ENCODE results near the gene ITGB2. TPM values are rescaled to one million over a fixed set of nuclear protein-coding genes. Genes with fewer than 3 reads are reported as not detected.
A peak's percentile ranks its signal among the peaks of the same experiment; 100 is the strongest.

The ITGB2 gene
- total RNA-seq, 1 donor from 2014 or later: 18.6 TPM

DNA sequence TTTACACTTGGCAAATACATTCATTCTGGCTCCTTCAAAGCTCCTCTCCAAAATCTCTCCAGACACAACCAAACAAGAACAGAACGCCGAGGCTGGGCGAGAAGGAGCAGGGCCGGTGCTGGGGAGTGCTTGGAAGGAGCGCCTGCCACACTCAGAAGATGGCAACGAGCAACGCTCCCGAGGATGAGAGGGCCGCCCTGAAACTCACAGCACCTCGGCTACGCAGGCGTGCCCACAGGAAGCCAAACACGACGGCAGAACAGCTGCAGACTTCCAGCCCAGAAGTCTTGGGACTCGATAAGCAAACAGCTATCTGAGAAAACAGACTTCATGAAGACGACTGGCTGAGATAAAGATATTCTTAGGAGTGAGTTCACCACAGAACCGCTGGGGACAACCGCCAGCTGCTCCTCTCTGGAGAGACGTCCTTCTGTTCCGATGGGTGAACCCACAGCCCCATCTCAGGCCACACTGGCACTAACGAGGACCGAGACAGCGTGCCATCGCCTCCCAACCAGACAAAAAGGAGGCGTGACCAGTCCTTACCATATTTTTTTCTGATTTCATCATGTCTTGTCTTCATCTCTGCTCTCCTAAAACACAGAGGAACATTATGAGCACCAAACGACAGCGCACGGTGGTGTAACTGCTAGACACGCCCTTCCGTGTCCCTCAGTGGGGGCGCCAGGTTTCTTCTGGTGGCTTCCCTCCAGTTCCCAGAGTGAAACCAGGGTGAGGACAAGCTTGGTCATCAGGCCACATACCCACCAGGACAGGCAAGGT is 65.8 kb downstream of the ITGB2 start:
- no peak overlapping the region for H3K4me3 ChIP-seq
- H3K27ac ChIP-seq (replicated peaks): peak overlapping the region; percentile 69
- intact Hi-C loops (cut with micrococcal nuclease): no loop called here

DNA sequence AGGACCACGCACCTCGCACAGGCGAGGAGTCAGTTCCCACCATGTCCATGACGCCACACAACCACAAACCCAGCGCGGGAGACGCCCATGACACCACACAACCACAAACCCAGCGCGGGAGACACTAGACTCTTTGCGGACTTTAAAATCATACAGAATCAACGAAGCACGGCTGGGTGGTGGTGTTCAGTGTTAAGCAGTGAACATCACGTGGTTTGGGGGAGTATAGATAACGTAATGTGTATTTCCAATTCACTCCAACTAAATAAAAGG is 66.4 kb downstream of the ITGB2 start:
- H3K4me1 ChIP-seq: peaks cover 80% of the 10 kb centered on the region
- DNase-seq: no peak
- peak overlapping the region; percentile 69 for H3K27ac ChIP-seq (replicated peaks)
- TF ChIP-seq, protein P1, sequence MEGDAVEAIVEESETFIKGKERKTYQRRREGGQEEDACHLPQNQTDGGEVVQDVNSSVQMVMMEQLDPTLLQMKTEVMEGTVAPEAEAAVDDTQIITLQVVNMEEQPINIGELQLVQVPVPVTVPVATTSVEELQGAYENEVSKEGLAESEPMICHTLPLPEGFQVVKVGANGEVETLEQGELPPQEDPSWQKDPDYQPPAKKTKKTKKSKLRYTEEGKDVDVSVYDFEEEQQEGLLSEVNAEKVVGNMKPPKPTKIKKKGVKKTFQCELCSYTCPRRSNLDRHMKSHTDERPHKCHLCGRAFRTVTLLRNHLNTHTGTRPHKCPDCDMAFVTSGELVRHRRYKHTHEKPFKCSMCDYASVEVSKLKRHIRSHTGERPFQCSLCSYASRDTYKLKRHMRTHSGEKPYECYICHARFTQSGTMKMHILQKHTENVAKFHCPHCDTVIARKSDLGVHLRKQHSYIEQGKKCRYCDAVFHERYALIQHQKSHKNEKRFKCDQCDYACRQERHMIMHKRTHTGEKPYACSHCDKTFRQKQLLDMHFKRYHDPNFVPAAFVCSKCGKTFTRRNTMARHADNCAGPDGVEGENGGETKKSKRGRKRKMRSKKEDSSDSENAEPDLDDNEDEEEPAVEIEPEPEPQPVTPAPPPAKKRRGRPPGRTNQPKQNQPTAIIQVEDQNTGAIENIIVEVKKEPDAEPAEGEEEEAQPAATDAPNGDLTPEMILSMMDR (IDR thresholded peaks at IDR 0.05; ENCODE audit: borderline replicate concordance): no peak
- no peak overlapping the region for H3K4me3 ChIP-seq
- intact Hi-C loops (cut with micrococcal nuclease): no loop called here
- no peaks in the 10 kb centered on the region for H3K27me3 ChIP-seq (ENCODE audit: low read depth)
- H3K36me3 ChIP-seq: peaks cover 66% of the 10 kb centered on the region
- no peaks in the 10 kb centered on the region for H3K9me3 ChIP-seq (replicated peaks)

More for the DNA sequence above, 65.8 kb downstream of the ITGB2 start:
- peaks cover 66% of the 10 kb centered on the region for H3K36me3 ChIP-seq
- TF ChIP-seq, protein P1 (IDR thresholded peaks at IDR 0.05; ENCODE audit: borderline replicate concordance): no peak
- DNase-seq: no peak
- peaks cover 85% of the 10 kb centered on the region for H3K4me1 ChIP-seq
- H3K27me3 ChIP-seq (ENCODE audit: low read depth): no peaks in the 10 kb centered on the region
- no peaks in the 10 kb centered on the region for H3K9me3 ChIP-seq (replicated peaks)

DNA sequence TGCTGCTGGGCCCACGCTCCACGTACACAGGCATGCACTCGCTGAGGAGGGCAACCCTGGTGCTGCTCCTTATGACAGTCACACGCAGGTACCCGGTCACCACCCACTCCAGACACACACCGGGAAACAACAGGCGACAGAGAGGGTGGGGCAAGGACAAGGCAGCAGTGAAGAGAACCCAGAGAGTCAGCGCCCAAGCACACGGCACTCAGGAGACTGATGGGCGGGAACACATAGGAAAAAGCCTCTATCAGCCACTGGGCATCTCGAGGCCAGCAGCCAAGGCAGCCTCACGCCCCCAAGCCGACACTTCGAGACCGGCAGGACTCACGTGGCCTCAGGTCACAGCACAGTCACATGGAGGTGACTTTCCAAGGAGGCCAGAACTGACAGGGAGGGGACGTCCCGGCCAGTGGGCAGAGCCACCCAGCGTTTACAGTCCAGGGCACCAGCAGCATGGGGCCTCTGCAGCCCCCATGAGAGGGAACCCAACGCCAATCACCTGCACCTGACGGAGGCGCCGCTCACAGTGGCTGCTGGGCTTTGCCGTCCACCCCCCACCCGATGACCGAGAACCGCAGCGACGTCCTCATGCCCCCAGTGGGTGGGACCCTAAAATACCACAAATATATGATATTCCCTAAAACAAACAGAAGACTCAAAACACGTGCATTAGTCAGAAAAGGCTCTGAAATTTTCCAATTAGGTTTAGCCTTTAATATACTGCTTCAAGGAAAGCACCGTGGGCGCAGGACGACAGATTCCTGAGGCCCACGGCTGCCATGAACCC is 66.9 kb downstream of the ITGB2 start:
- Histone ChIP-seq H3K27ac (replicated peaks) (peak overlapping the region; percentile 69), H3K9me3 (replicated peaks) (no peaks in the 10 kb centered on the region), H3K27me3 (ENCODE audit: low read depth) (no peaks in the 10 kb centered on the region), H3K4me1 (peaks cover 75% of the 10 kb centered on the region), H3K36me3 (peaks cover 66% of the 10 kb centered on the region), H3K4me3 (no peak overlapping the region)
- TF ChIP-seq, protein P1 (IDR thresholded peaks at IDR 0.05; ENCODE audit: borderline replicate concordance): no peak
- peak; percentile 61 for DNase-seq
- intact Hi-C loops (cut with micrococcal nuclease): no loop called here

- no peaks in the 10 kb centered on the region for H3K9me3 ChIP-seq (replicated peaks)
- no peak for DNase-seq
- no peaks in the 10 kb centered on the region for H3K27me3 ChIP-seq (ENCODE audit: low read depth)
- TF ChIP-seq, protein P1 (IDR thresholded peaks at IDR 0.05; ENCODE audit: borderline replicate concordance): no peak
- H3K4me3 ChIP-seq: no peak overlapping the region
- H3K36me3 ChIP-seq: peaks cover 59% of the 10 kb centered on the region
- intact Hi-C loops (cut with micrococcal nuclease): no loop called here
- peaks cover 71% of the 10 kb centered on the region for H3K4me1 ChIP-seq
- peak overlapping the region; percentile 38 for H3K27ac ChIP-seq (replicated peaks)
Observed at GRCh38 chr21:44850905-44851657, 69.6 kb downstream of the ITGB2 start.

DNA sequence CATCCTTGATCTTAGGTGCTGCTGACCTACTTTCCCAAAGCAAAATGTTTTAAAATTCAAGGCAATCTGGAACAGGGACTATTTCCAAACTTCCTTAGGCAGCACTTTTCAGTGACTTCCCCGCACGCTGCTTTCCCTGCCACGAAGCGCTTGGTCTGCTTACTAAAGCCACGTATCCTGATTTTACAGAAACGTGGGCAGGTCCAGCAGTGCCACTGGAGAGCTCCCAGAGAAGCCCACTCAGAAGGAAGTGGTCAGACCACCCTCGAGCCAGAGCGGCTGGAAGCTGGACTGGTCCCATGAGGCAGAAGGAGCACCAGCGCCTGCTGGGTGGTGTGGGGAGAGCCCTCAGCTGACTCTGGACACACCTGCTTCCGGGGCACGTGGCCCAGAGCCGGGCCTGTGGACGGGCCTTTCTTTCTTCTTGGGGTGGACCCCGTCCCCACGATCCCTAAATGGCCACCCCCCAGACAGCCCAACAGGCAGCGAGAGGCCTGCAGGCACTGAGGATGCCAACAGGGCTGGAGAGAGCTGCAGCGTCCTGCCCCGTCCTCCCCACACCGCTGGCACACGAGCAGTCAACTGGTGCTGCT is 70.4 kb downstream of the ITGB2 start:
- Histone ChIP-seq H3K36me3 (peaks cover 51% of the 10 kb centered on the region), H3K27me3 (ENCODE audit: low read depth) (no peaks in the 10 kb centered on the region), H3K9me3 (replicated peaks) (no peaks in the 10 kb centered on the region), H3K27ac (replicated peaks) (no peak overlapping the region), H3K4me3 (no peak overlapping the region), H3K4me1 (peaks cover 71% of the 10 kb centered on the region)
- TF ChIP-seq, protein P1 (IDR thresholded peaks at IDR 0.05; ENCODE audit: borderline replicate concordance): no peak
- DNase-seq: no peak
- intact Hi-C loops (cut with micrococcal nuclease): no loop called here

Measured in left ventricle myocardium inferior (tissue), 1 donor.